GM18519 (cell line): Measurements from ENCODE around the gene ARID3B.
"Not testable (repeated sequence)": the region's sequence is repeated elsewhere in the genome, so short reads cannot be mapped to it uniquely, and the experiment has no call there.

Experiments
- ATAC-seq: cut with Tn5 transposase; IDR thresholded peaks from one replicate; pipeline ENCODE4 v1.9.1; 2021; ENCODE audit warnings: mild to moderate bottlenecking, moderate library complexity; ENCODE audit not compliant: unreplicated experiment, low FRiP score

The ARID3B gene

GRCh38 chr15:74540761-74541493 is at the start of gene ARID3B:
ARID3B (plus strand) TSS chr15:74541220; CDS start chr15:74543937, 2,717 bp downstream.
- ATAC-seq, result peak; percentile 49

- no peak for ATAC-seq
Observed at GRCh38 chr15:74496648-74497047, 44.4 kb upstream of the ARID3B start.

- no peak for ATAC-seq
Observed at GRCh38 chr15:74497584-74497983, 43.4 kb upstream of the ARID3B start.

GRCh38 chr15:74499366-74499765 is 41.7 kb upstream of the ARID3B start:
- ATAC-seq, result no peak

- ATAC-seq, result no peak
Observed at GRCh38 chr15:74500401-74500800, 40.6 kb upstream of the ARID3B start.

GRCh38 chr15:74502301-74502700 is 38.7 kb upstream of the ARID3B start:
- ATAC-seq, result no peak

GRCh38 chr15:74504418-74504817 is 36.6 kb upstream of the ARID3B start:
- no peak for ATAC-seq

GRCh38 chr15:74504836-74505235 is 36.2 kb upstream of the ARID3B start:
- ATAC-seq, result no peak

GRCh38 chr15:74505837-74506514 is 35.0 kb upstream of the ARID3B start:
- ATAC-seq, result no peak

GRCh38 chr15:74506515-74506840 is 34.5 kb upstream of the ARID3B start:
- ATAC-seq, result no peak

GRCh38 chr15:74511583-74511982 is 29.4 kb upstream of the ARID3B start:
- no peak for ATAC-seq

- ATAC-seq, result not testable (repeated sequence)
Observed at GRCh38 chr15:74514059-74514458, 27.0 kb upstream of the ARID3B start.

GRCh38 chr15:74517096-74517495 is 23.9 kb upstream of the ARID3B start:
- no peak for ATAC-seq

GRCh38 chr15:74519311-74519710 is 21.7 kb upstream of the ARID3B start:
- no peak for ATAC-seq

- ATAC-seq, result no peak
Observed at GRCh38 chr15:74520407-74520806, 20.6 kb upstream of the ARID3B start.

- no peak for ATAC-seq
Observed at GRCh38 chr15:74523982-74524381, 17.0 kb upstream of the ARID3B start.

- no peak for ATAC-seq
Observed at GRCh38 chr15:74525309-74525708, 15.7 kb upstream of the ARID3B start.

- no peak for ATAC-seq
Observed at GRCh38 chr15:74525945-74526344, 15.1 kb upstream of the ARID3B start.

- no peak for ATAC-seq
Observed at GRCh38 chr15:74528876-74529275, 12.1 kb upstream of the ARID3B start.

- no peak for ATAC-seq
Observed at GRCh38 chr15:74529921-74530320, 11.1 kb upstream of the ARID3B start.

- ATAC-seq, result no peak
Observed at GRCh38 chr15:74530771-74531143, 10.3 kb upstream of the ARID3B start.

GRCh38 chr15:74531144-74531811 is 9.7 kb upstream of the ARID3B start:
- ATAC-seq, result no peak
